Gastroesophageal sphincter (tissue), 3 donors: Measurements from ENCODE around the gene TNKS1BP1.

Experiments
- EP300 ChIP-seq: sonication (generic); formaldehyde crosslinking; IDR thresholded peaks from one replicate; pipeline ENCODE4 v1.6.1; 2017; ENCODE audit warnings: antibody characterized with exemption, mild to moderate bottlenecking
- POLR2A ChIP-seq, 2 donors: fragments of 450-650 bp; IDR thresholded peaks; one replicate each; pipeline ENCODE4 v1.6.1; 2017; ENCODE audit warnings: antibody characterized with exemption in 2 of 2, mild to moderate bottlenecking in 2 of 2, moderate library complexity in 1 of 2
- POLR2AphosphoS5 ChIP-seq: sonication (generic); formaldehyde crosslinking; IDR thresholded peaks from one replicate; pipeline ENCODE4 v1.6.1; 2017; ENCODE audit warnings: antibody characterized with exemption
- TF ChIP-seq, protein P1 (sequence below), 4 experiments: fragments of 200-600 bp in 2 of 4; fragments of 450-650 bp in 2 of 4; sonication (generic) in 1 of 4; IDR thresholded peaks; one replicate each; pipeline ENCODE4 v1.5.1; 2017 to 2019; ENCODE audit warnings: antibody characterized with exemption in 4 of 4, mild to moderate bottlenecking in 2 of 4, moderate library complexity in 2 of 4

- TF ChIP-seq, protein P1, sequence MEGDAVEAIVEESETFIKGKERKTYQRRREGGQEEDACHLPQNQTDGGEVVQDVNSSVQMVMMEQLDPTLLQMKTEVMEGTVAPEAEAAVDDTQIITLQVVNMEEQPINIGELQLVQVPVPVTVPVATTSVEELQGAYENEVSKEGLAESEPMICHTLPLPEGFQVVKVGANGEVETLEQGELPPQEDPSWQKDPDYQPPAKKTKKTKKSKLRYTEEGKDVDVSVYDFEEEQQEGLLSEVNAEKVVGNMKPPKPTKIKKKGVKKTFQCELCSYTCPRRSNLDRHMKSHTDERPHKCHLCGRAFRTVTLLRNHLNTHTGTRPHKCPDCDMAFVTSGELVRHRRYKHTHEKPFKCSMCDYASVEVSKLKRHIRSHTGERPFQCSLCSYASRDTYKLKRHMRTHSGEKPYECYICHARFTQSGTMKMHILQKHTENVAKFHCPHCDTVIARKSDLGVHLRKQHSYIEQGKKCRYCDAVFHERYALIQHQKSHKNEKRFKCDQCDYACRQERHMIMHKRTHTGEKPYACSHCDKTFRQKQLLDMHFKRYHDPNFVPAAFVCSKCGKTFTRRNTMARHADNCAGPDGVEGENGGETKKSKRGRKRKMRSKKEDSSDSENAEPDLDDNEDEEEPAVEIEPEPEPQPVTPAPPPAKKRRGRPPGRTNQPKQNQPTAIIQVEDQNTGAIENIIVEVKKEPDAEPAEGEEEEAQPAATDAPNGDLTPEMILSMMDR (IDR thresholded peaks at IDR 0.05) = no peak
- TF ChIP-seq POLR2AphosphoS5 = no peak
- TF ChIP-seq POLR2A (IDR thresholded peaks at IDR 0.05) = no peak
- no peak for TF ChIP-seq EP300
These were observed 51.2 kb downstream of the TNKS1BP1 start for GRCh38 chr11:57273448-57274058.
